H1 (cell line): ENCODE results near the gene PHACTR1. TPM values are rescaled to one million over a fixed set of nuclear protein-coding genes. Genes with fewer than 3 reads are reported as not detected.

Experiments
- CTCF ChIA-PET: fragments of 300-600 bp; sonication (Branson Sonifier 250); formaldehyde crosslinking; loops from one replicate; lab custom pipeline; 2021; ENCODE audit not compliant: partially characterized antibody; lab: Charles Lee
- POLR2A ChIA-PET: fragments of 300-600 bp; sonication (Branson Sonifier 250); formaldehyde crosslinking; loops from one replicate; lab custom pipeline; 2021; ENCODE audit warnings: inconsistent platforms; ENCODE audit not compliant: partially characterized antibody; lab: Charles Lee
- DNase-seq, 2 experiments: peaks; one replicate each; pipeline versions ENCODE4 v3.0.0 to v3.0.0-alpha.2; 2010 to 2022; ENCODE audit warnings: low spot score in 2 of 2, low read depth in 1 of 2, mixed read lengths in 1 of 2
- FAIRE-seq: peaks from 2 replicates; lab custom pipeline; 2011; peaks lifted over from hg19 to GRCh38; lab: Jason Lieb, UNC
- H2AFZ ChIP-seq: 2 replicates; pipeline ENCODE4 v1.8.1; 2012; ENCODE audit warnings: low read length, inconsistent platforms
- H2AK5ac ChIP-seq: 2 replicates; pipeline ENCODE4 v1.6.1; 2013; ENCODE audit warnings: low read depth, low read length
- H2BK120ac ChIP-seq: replicated peaks from 2 replicates; pipeline ENCODE3; 2013; ENCODE audit warnings: low read depth, low read length, inconsistent platforms
- H2BK12ac ChIP-seq: 2 replicates; pipeline ENCODE4 v1.6.1; 2013; ENCODE audit warnings: low read depth, low read length
- H2BK15ac ChIP-seq: 2 replicates; pipeline ENCODE4 v1.6.1; 2013; ENCODE audit warnings: low read length
- H2BK20ac ChIP-seq: 2 replicates; pipeline ENCODE4 v1.6.1; 2013; ENCODE audit warnings: low read length
- H2BK5ac ChIP-seq: 2 replicates; pipeline ENCODE4 v1.6.1; 2013; ENCODE audit warnings: low read depth, low read length
- H3K14ac ChIP-seq: 2 replicates; pipeline ENCODE4 v1.6.1; 2013; ENCODE audit warnings: inconsistent platforms; ENCODE audit not compliant: insufficient read length
- H3K18ac ChIP-seq: 2 replicates; pipeline ENCODE4 v1.6.1; 2013; ENCODE audit warnings: low read length; ENCODE audit errors: extremely low read depth
- H3K23ac ChIP-seq: 2 replicates; pipeline ENCODE4 v1.6.1; 2013; ENCODE audit warnings: inconsistent platforms; ENCODE audit not compliant: insufficient read length
- H3K23me2 ChIP-seq: 2 replicates; pipeline ENCODE4 v1.6.1; 2013; ENCODE audit warnings: low read depth, low read length
- H3K27ac ChIP-seq: 2 replicates; pipeline ENCODE4 v1.6.1; 2011; ENCODE audit warnings: low read depth, low read length, inconsistent platforms
- H3K27me3 ChIP-seq, 4 experiments: replicated peaks in 1 of 4; 1 replicate in 1 of 4; 2 replicates in 3 of 4; pipeline versions ENCODE4 v1.6.1 to v1.8.1; 2011 to 2013; ENCODE audit warnings: low read length in 3 of 4, mild to moderate bottlenecking in 3 of 4, inconsistent platforms in 2 of 4, mixed read lengths in 2 of 4, moderate library complexity in 1 of 4; ENCODE audit not compliant: control insufficient read depth in 3 of 4, insufficient read depth in 3 of 4; ENCODE audit errors: extremely low read depth in 1 of 4
- H3K36me3 ChIP-seq, 4 experiments: 2 replicates each; pipeline versions ENCODE4 v1.6.1 to v1.8.1; 2011 to 2013; ENCODE audit warnings: mild to moderate bottlenecking in 4 of 4, low read length in 3 of 4, moderate library complexity in 2 of 4, control low read depth in 1 of 4, inconsistent platforms in 1 of 4; ENCODE audit not compliant: insufficient read depth in 4 of 4, control insufficient read depth in 2 of 4
- H3K4ac ChIP-seq: replicated peaks from 2 replicates; pipeline ENCODE3; 2013; ENCODE audit warnings: low read length, low read depth, mixed read lengths, inconsistent platforms; ENCODE audit not compliant: insufficient read length
- H3K4me1 ChIP-seq, 4 experiments: replicated peaks in 1 of 4; 1 replicate in 1 of 4; 2 replicates in 3 of 4; pipeline versions ENCODE4 v1.6.1 to v1.8.1; 2011 to 2013; ENCODE audit warnings: low read length in 3 of 4, inconsistent platforms in 2 of 4, mixed read lengths in 1 of 4; ENCODE audit not compliant: insufficient read depth in 4 of 4, control insufficient read depth in 3 of 4
- H3K4me2 ChIP-seq, 2 experiments: 2 replicates each; pipeline versions ENCODE4 v1.6.1 to v1.8.1; 2011 to 2013; ENCODE audit warnings: low read depth in 2 of 2, low read length in 2 of 2, control low read depth in 1 of 2, inconsistent platforms in 1 of 2, mild to moderate bottlenecking in 1 of 2; ENCODE audit not compliant: insufficient read depth in 1 of 2
- H3K4me3 ChIP-seq, 4 experiments: fragments of 200-600, 300-600 bp in 1 of 4; sonication (generic), shearing (Covaris generic), sonication (Bioruptor Twin) in 1 of 4; 2 replicates each; pipeline versions ENCODE4 v1.5.1 to v1.8.1; 2011 to 2016; ENCODE audit warnings: low read length in 4 of 4, low read depth in 3 of 4, control low read depth in 2 of 4, inconsistent platforms in 2 of 4, mild to moderate bottlenecking in 2 of 4, mixed read lengths in 1 of 4, moderate library complexity in 1 of 4; ENCODE audit not compliant: insufficient read depth in 2 of 4; ENCODE audit errors: extremely low read depth in 1 of 4
- H3K56ac ChIP-seq: replicated peaks from 2 replicates; pipeline ENCODE3; 2013; ENCODE audit warnings: low read depth, mild to moderate bottlenecking, mixed read lengths, low read length, inconsistent platforms; ENCODE audit not compliant: insufficient read length
- H3K79me1 ChIP-seq: 2 replicates; pipeline ENCODE4 v1.6.1; 2013; ENCODE audit warnings: low read depth, low read length, control low read depth
- H3K79me2 ChIP-seq, 2 experiments: 2 replicates each; pipeline versions ENCODE4 v1.6.1 to v1.8.1; 2012 to 2013; ENCODE audit warnings: low read length in 2 of 2, mild to moderate bottlenecking in 2 of 2, inconsistent platforms in 1 of 2; ENCODE audit not compliant: insufficient read depth in 2 of 2, control insufficient read depth in 1 of 2
- H3K9ac ChIP-seq, 4 experiments: replicated peaks in 1 of 4; 1 replicate in 1 of 4; 2 replicates in 3 of 4; pipeline versions ENCODE4 v1.6.1 to v1.8.1; 2011 to 2013; ENCODE audit warnings: low read depth in 3 of 4, low read length in 3 of 4, control low read depth in 2 of 4, mild to moderate bottlenecking in 2 of 4, moderate library complexity in 2 of 4, inconsistent platforms in 1 of 4; ENCODE audit errors: extremely low read depth in 1 of 4
- H3K9me3 ChIP-seq, 2 experiments: 2 replicates each; pipeline versions ENCODE4 v1.6.1 to v1.8.1; 2012 to 2013; ENCODE audit warnings: mild to moderate bottlenecking in 2 of 2, moderate library complexity in 2 of 2, control low read depth in 1 of 2, inconsistent platforms in 1 of 2, low read depth in 1 of 2, low read length in 1 of 2, mixed read lengths in 1 of 2; ENCODE audit not compliant: insufficient read depth in 2 of 2
- H4K20me1 ChIP-seq, 2 experiments: replicated peaks in 1 of 2; 2 replicates each; pipeline versions ENCODE3 to v1.8.1; 2011 to 2013; ENCODE audit warnings: inconsistent platforms in 2 of 2, low read length in 2 of 2, mild to moderate bottlenecking in 1 of 2; ENCODE audit not compliant: insufficient read depth in 2 of 2, control insufficient read depth in 1 of 2
- H4K5ac ChIP-seq: 2 replicates; pipeline ENCODE4 v1.6.1; 2013; ENCODE audit warnings: low read length, low read depth, mixed read lengths, inconsistent platforms; ENCODE audit not compliant: insufficient read length
- H4K8ac ChIP-seq: 2 replicates; pipeline ENCODE4 v1.8.0; 2013; ENCODE audit warnings: mild to moderate bottlenecking, moderate library complexity, low read length, inconsistent platforms; ENCODE audit not compliant: insufficient read depth; ENCODE audit errors: extremely low read depth
- H4K91ac ChIP-seq: replicated peaks from 2 replicates; pipeline ENCODE3; 2013; ENCODE audit warnings: low read length, mixed read lengths, inconsistent platforms; ENCODE audit not compliant: insufficient read length
- BCL11A ChIP-seq, 2 experiments: IDR thresholded peaks; one replicate each; pipeline ENCODE4 v1.6.1; 2011; ENCODE audit warnings: low read depth in 2 of 2, low read length in 2 of 2, mild to moderate bottlenecking in 2 of 2
- CHD2 ChIP-seq: IDR thresholded peaks from 2 replicates; pipeline ENCODE4 v1.6.1; 2012; ENCODE audit warnings: low read length, improper control_type of control experiment
- JUN ChIP-seq: IDR thresholded peaks from 2 replicates; pipeline ENCODE4 v1.6.1; 2011; ENCODE audit warnings: low read depth, mild to moderate bottlenecking, improper control_type of control experiment, low read length
- RAD21 ChIP-seq, 2 experiments: IDR thresholded peaks in 1 of 2; conservative IDR thresholded peaks in 1 of 2; 2 replicates each; pipeline ENCODE4 v1.6.1; 2011; ENCODE audit warnings: low read depth in 2 of 2, low read length in 2 of 2, improper control_type of control experiment in 1 of 2, inconsistent platforms in 1 of 2, mild to moderate bottlenecking in 1 of 2, moderate library complexity in 1 of 2
- RNF2 ChIP-seq: fragments of 200-900, 300-1000 bp; sonication (generic); IDR thresholded peaks from 2 replicates; pipeline ENCODE4 v1.7.1; 2016; ENCODE audit warnings: borderline replicate concordance, low read depth, mild to moderate bottlenecking, antibody characterized with exemption, low read length; ENCODE audit not compliant: poor library complexity, severe bottlenecking; ENCODE audit errors: missing control alignments
- SP2 ChIP-seq: IDR thresholded peaks from 2 replicates; pipeline ENCODE4 v1.6.1; 2012; ENCODE audit warnings: mild to moderate bottlenecking, low read length, inconsistent platforms
- TEAD4 ChIP-seq: IDR thresholded peaks from 2 replicates; pipeline ENCODE4 v1.6.1; 2012; ENCODE audit warnings: low read depth, low read length, inconsistent platforms, mixed read lengths
- YY1 ChIP-seq: IDR thresholded peaks from 2 replicates; pipeline ENCODE4 v1.6.1; 2011; ENCODE audit warnings: low read depth, mild to moderate bottlenecking, low read length
- WGBS, 2 experiments: shearing (Covaris generic) in 1 of 2; methylation state at CpG; one replicate each; pipeline versions ENCODE4 v1.1.6 to v1.1.7; 2013 to 2015; ENCODE audit warnings: low lambda C conversion rate in 2 of 2, mixed read lengths in 2 of 2, inconsistent platforms in 1 of 2, low coverage in 1 of 2, missing lambda C conversion rate in 1 of 2; ENCODE audit not compliant: insufficient replicate concordance in 2 of 2, insufficient coverage in 1 of 2, insufficient read length in 1 of 2; ENCODE audit errors: extremely low coverage in 1 of 2, missing lambda C conversion rate in 1 of 2; 5-methylcytosine and 5-hydroxymethylcytosine counted together
- polyA plus RNA-seq, 7 experiments: library from polyadenylated mRNA; depleted of rRNA in 3 of 7; stranded (reverse) in 5 of 7; unstranded in 2 of 7; fragments of >200 nt in 5 of 7; fragments of 200-250 nt in 2 of 7; gene quantifications; 1 replicate in 5 of 7; 2 replicates in 1 of 7; 4 replicates in 1 of 7; pipeline versions ENCODE4 v1.2.1 to v1.2.3, GENCODE V29; 2011 to 2013; ENCODE audit warnings: missing spikeins in 2 of 7, mixed read lengths in 2 of 7
- total RNA-seq: library from RNA; stranded (reverse); fragmentation: NEBNext Ultra II Directional; extraction: Animal tissue kit (Norgen Biotek cat#: 25700); gene quantifications from 2 replicates; pipeline ENCODE4 v1.2.1, GENCODE V29; 2021

Gene PHACTR1
- total and polyA plus RNA-seq, 2 of the 8 experiments (the other 6 are each of a cell fraction or from before 2014, with no cell fraction given): 3.9 to 17.1 TPM

DNA sequence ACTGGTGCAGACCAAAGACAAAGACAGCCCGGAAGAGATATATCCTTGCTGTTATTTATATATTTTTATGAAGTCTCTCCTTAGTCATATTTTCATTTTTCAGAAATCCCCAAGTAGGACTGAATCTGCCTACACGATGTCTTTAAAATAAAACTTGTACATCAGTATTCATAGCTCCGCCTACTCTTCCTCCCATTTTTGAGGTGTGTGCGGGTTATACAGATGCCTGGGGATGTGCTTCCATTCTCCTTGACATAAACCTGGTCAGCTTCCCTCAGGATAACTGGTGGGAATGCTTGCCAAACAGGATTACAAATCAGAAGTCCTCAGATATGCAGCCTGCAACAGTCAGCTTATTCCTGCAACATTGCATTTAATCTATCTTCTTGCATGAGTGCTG is 264.2 kb downstream of the PHACTR1 start:
- no peak overlapping the region for H3K56ac ChIP-seq
- H2BK15ac ChIP-seq: no peak overlapping the region
- FAIRE-seq (no peak), DNase-seq (no peak)
- H3K9me3 ChIP-seq: no peaks in the 10 kb centered on the region
- H3K4me1 ChIP-seq: 0 out of 7 replicates have a peak, but pooled peaks cover 0 to 3% (median 0%) of the 10 kb centered on the region in 4 experiments
- H3K23ac ChIP-seq: no peak overlapping the region
- WGBS, 2 experiments: 88% methylated on average over 4 of the region's 4 CpGs; no CpG with 5 or more reads in 1 of the 2 experiments
- no peak overlapping the region for H2BK20ac ChIP-seq
- no peak overlapping the region for H2AFZ ChIP-seq
- H3K23me2 ChIP-seq: no peaks in the 10 kb centered on the region
- no peak overlapping the region for H2BK5ac ChIP-seq
- ChIA-PET POLR2A (interaction anchor here (0.6 kb wide), 1 partner anchor 1335 kb away, joined by 4 read pairs; no protein-coding TSS in a partner anchor), CTCF (no interaction called here)
- H3K4me3 ChIP-seq: no peak overlapping the region
- H4K91ac ChIP-seq: no peak overlapping the region
- no peak overlapping the region for H3K14ac ChIP-seq
- H3K27ac ChIP-seq: no peak overlapping the region
- no peak overlapping the region for H4K8ac ChIP-seq
- no peaks in the 10 kb centered on the region for H3K27me3 ChIP-seq
- H3K79me1 ChIP-seq: no peaks in the 10 kb centered on the region
- no peaks in the 10 kb centered on the region for H4K20me1 ChIP-seq
- no peak overlapping the region for H2BK120ac ChIP-seq
- H3K9ac ChIP-seq: no peak overlapping the region
- no peak overlapping the region for H3K4ac ChIP-seq
- no peaks in the 10 kb centered on the region for H3K79me2 ChIP-seq
- H4K5ac ChIP-seq: no peak overlapping the region
- no peaks in the 10 kb centered on the region for H3K36me3 ChIP-seq
- H2AK5ac ChIP-seq: no peak overlapping the region
- H3K18ac ChIP-seq: no peak overlapping the region
- H3K4me2 ChIP-seq: no peak overlapping the region
- H2BK12ac ChIP-seq: no peak overlapping the region
- TF ChIP-seq YY1 (no peak), CHD2 (no peak), BCL11A (IDR thresholded peaks at IDR 0.05; ENCODE audit: low read depth in 2 of 2, low read length in 2 of 2) (no peak), RAD21 (IDR thresholded peaks at IDR 0.05 in 1 of 2, conservative IDR thresholded peaks at IDR 0.05 in 1 of 2; ENCODE audit: low read depth in 2 of 2, low read length in 2 of 2) (no peak), RNF2 (no peak), TEAD4 (no peak), JUN (no peak), SP2 (no peak)
